GM19372 (cell line): ENCODE results near the gene FBXL7.
"Not testable (repeated sequence)": the region's sequence is repeated elsewhere in the genome, so short reads cannot be mapped to it uniquely, and the experiment has no call there.

ENCODE experiments used
- ATAC-seq: cut with Tn5 transposase; IDR thresholded peaks from one replicate; pipeline ENCODE4 v1.9.1; 2021; ENCODE audit warnings: mild to moderate bottlenecking, low read depth, moderate library complexity; ENCODE audit not compliant: unreplicated experiment

Gene FBXL7

DNA sequence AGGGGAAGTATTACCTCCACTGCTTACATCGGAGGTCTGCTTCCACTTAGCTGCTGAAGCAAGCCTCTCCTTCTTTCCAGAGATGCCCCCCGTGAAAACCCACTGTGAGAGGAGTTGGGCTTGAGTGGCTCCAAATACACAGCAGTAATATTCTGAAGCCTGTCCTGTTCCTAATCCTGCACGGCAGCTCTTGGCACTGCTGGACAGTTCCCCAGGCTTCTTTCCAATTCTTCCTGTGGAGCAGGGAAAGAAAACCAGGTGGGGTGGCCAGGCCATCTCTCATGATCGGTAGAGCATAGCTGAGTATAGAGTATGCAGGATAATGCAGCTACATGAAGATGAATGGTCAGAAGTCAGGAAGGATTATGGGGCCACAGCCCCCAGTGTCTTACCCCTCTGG lies 344.3 kb downstream of the FBXL7 start:
- no peak for ATAC-seq

DNA sequence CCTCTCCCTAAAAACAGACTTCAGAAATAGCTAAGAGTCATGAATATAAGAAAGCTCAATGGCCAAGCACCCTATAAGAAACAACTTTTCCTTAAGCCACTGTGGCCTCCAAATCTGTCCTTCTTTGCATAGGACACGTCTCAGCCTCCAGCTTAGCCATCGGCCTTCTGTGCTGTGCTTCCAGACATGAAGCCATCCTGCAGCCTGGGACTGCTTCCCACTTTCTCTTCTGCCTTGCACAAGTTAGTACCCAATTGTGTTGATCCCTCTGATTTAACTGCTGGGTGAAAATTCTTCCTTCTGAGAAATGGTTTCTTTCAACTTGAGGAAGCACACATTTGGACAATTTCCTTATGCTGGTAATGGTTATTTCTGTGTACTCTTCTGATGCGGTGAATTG lies 344.9 kb downstream of the FBXL7 start:
- ATAC-seq = no peak

DNA sequence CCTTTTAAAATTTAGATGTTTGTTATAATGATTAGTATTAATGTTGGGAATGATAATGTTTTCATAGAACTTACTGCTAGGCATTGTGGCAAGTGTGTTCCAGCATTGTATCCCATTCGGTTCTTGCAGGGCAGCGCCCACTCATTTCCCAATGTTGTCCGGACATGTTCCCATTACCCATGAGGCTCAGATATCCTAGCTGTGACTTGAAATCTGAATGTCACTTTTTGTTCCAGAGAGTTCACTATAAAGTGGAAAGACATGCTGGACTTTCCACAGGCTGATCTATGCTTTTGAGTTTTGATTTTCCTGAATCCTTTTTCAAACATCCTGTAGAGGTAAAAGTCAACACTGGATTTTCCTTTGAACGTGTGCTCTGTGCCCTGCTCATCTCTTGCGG lies 350.6 kb downstream of the FBXL7 start:
- ATAC-seq = no peak

DNA sequence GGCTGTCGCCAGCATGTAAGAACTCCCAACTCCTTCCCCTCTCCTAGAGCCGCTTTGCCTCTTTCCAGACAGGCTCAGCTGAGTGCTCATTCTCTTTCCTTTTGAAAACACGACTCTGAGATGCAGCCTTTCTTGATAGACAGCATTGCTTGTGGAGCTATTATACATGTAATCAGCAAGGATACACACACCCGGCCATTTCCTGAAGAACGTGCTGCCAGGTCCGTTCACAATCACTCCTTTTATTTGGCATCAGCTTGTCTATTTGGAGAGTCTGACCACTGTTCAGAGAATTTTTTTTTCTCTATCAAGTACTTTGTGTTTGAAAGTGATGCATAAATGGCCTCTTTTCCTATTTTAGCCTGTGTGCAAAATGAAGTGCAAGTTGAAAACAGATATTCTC lies 351.0 kb downstream of the FBXL7 start:
- ATAC-seq = no peak

DNA sequence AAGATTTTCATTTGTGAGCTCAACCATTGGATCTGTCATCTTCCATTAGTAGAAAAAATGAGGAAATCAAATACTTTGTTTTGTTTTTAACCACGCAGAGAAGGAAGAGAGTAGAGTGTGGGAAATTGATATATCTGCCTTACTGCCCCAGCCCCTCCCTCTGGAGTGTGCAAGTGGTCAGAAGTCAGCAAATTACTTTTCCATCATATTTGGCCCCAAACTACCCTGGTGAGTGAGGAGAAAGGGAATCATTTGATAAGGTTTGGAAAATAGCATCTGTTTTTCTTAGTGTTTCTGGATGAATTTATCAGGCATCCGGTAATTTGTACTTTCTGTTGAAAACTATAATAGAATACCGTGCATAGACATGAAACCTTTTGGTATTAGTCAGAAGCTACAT lies 352.2 kb downstream of the FBXL7 start:
- ATAC-seq = no peak

DNA sequence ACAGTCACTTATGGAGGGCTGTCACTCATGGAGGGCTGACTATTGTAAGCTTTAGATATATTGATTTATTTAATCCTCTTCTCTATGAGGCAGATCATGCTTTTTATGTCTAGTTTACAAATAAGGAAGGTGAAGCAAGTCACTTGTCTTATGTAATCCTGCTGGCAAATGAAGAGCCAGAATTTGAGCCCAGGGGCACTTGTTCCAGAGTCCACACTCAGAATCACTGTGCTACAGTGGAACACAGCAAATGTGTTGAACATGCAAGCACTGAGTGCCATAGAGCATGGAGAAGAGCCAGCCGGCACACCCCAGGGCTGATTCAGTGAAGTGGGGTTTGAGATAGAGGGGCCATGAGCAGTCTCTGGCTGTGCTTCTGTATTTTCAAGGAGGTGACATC lies 353.0 kb downstream of the FBXL7 start:
- no peak for ATAC-seq

DNA sequence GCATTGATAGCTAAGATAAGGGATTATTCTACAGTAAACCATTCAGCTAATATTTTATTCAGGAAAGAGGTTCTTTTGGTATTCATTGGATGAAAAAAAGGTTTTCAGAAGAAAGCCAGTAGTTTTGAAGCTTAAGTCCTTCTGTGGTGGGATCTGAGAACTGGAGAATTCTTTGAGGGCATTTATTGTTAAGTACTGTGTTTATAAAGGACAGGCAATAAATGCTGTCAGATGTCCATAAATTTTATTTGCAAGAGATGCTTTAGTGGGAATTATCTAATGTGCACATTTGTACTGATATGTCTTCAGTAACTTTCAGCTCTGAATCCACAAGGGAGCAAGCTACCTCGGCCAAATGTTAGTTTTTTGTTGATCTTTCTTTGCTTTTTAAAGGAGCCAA lies 358.3 kb downstream of the FBXL7 start:
- no peak for ATAC-seq

DNA sequence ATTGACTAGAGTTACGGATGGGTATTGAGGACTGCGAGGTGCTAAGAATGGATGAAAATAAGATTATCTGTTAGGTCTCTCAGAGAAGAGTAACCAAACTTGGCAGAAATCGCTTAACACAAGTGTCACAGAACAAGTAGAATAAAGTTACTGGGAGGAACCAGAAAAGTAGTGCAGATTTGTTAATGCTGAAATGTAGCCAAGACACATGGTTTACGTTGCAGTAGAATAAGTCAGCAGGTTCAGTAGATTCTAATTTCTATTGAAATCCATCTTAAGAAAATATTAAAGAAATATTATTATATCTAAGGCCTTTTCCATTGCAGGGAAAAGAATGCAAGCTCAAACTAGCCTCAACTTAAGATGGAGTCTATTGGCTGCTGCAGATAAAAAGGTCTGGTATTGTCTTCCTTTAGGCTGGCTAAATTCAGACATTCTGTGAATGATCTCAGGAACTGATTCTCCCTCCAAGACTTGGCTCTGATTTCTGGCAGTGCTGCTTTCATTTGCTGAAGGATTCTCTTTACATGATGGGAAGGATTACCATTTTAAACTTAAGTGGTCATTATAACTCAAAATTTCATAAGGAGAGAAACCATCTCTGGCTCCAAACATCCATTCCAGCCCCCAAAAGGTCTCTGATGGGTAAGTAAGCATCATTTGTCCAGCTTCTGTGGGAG lies 364.7 kb downstream of the FBXL7 start:
- ATAC-seq = no peak

DNA sequence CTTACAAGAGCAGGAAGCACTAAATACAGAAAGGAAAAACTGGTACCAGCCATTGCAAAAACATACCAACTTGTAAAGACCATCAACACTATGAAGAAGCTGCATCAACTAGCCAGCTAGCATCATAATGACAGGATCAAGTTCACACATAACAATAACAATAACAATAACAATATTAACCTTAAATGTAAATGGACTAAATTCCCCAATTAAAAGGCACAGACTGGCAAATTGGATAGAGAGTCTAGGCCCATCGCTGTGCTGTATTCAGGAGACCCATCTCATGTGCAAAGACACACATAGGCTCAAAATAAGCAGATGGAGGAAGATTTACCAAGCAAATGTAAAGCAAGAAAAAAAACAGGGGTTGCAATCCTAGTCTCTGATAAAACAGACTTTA lies 372.3 kb downstream of the FBXL7 start:
- not testable (repeated sequence) for ATAC-seq

DNA sequence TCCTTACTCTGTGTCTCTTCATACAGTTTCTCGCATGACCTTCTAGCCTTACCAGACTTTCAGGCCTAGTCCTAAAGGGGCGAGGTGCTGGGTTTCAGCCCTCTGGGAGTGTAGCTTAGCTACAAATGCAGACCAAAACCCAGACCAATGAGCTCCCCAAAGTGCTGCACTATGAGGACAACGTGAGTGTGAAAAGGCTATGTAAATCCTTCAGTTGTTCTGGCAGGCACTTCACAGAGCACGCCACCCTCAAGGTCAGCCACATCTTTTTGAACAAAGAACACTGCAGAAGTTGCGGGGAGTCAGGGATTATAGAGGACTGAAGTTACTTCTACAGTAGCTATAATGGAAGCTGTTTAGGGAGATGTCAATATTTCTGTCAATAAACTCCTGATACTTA lies 377.9 kb downstream of the FBXL7 start:
- ATAC-seq = no peak

DNA sequence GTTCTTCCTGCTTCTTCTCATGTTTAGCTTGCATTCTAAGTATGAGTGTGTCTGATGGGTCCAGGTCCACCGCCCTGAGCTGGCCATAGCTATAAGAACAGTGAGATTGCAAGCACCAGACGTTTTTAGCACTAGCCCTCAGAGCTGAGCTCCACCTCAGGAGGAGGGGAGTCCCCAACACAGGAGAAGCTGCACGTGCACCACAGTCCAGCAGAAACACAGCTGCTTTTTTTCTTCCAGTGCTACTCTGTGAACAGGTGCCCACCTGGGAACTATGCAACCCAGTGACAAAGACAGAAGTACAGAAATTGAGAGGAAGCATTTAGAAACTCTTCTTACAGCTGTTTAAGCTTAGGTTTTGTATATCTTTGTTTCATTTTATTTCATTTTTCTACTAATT lies 380.2 kb downstream of the FBXL7 start:
- ATAC-seq = no peak

DNA sequence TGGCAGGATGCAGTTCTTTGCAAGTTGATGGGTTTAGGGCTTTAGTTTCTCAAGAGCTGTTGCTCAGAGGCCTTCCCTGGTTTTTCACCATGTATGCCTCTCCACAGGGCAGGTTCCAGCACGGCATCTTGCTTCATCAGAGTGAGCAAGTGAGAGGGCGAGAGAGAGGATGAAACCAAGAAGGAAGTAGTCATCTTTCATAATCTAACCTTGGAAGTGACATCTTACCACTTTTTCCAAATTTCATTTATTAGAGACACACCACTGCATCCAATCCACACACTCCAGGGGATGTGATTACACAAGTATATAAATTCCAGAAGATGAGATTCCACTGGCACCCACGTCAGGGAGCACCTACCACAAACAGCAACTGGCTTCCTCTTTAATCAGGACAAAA lies 385.2 kb downstream of the FBXL7 start:
- no peak for ATAC-seq

DNA sequence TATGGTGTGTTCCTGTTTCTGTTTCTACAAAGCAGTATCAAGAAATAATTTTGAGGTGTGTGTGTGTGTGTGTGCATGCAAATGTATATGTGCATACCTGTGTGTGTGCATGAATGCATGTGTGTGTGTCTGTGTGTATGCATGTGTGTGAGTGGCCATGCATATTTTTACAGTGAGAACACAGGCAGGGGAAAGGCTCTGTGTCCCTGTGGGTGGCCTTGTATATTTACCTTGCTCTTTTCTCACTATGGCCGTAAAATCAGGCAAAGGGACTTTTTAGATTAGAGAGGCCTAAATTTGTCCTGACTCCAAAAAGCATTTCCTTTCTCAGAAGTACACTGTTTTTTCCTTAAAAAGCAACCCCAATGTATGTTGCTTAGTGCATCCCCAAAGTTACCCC lies 386.2 kb downstream of the FBXL7 start:
- ATAC-seq = no peak

DNA sequence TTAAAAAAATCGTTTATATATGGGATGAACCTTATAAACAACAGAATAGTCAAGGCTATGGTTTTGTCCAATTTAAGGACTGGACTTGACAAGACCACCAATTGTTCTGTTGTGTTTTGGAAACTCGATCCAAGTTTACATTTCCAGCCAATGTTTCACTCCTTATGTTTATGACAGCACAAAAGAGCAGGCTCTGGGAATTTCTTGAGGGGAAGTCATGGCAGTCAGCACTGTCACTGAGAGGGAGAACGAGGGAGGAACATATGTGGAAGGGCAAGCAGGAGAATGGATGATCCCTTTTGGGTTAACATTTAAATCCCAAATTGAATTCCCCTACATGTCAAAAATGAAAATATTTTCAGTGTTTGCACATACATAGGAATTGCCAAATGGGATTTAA lies 387.1 kb downstream of the FBXL7 start:
- ATAC-seq = no peak

DNA sequence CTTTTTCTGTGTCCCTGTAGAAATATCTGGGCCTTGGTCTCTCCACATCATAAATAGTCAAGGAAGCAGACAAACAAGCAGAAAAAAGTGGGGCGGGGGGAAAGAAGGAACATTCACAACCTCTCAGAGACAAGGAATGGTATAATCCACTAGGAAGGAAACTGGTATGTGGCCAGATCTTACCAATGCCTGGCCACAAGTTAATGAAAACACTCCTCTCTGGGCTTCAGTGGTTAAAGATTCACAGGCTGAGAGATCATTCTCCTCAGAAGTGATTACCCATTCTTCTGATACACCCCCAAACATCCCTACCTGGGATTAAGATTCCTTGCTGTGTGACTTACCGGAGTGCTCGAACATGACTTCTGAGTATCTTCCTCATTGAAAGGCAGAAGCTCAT lies 389.0 kb downstream of the FBXL7 start:
- no peak for ATAC-seq

DNA sequence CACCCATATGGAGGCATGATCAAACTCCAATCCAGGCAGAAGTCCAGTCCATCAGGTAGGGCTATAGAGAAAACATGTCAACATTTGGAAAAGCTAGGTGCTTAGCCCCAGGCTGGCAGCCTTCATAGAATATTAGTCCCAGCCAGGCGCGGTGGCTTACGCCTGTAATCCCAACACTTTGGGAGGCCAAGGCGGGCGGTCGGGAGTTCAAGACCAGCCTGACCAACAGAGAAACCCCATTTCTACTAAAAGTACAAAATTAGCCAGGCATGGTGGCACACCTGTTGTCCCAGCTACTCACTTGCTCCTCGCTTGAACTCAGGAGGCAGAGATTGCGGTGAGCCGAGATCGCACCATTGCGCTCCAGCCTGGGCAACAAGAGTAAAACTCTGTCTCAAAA lies 393.9 kb downstream of the FBXL7 start:
- ATAC-seq = no peak

DNA sequence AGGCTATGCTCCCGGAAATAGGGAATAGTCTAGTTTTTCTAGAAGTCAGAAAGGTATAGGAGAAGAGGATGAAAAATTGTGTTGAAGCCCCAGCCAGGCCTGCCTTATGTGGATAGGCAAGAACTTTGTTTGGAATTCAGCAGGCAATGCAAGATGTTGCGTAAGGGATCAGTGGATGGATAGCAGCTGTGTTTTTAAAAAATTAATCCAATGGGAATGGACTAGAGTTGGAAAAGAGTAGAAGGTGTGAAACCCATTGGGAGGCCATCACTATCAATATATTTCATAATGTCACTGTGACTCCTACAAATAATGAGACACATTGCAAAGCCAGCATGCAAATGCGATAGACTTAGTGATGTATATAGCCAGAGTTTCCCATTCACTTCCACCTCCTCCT lies 397.7 kb downstream of the FBXL7 start:
- ATAC-seq = no peak

DNA sequence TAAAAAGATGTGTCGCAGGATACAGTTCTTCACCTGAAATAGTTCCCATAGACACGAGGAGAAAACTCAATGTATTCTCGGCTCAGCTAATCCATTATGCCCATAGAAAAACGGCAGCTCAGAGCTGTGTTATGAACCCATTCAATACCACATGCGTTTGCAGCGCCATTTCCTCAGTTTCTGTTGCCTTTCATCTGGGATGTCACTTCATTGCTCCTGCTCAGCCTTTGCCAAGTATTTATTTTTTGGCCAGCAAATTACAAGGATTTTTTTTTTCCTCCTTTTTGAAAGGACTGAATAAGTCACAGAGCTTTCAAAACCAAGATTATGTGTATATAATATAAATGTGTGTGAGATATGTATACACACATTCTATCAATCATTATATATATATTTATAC lies 398.7 kb downstream of the FBXL7 start:
- no peak for ATAC-seq

DNA sequence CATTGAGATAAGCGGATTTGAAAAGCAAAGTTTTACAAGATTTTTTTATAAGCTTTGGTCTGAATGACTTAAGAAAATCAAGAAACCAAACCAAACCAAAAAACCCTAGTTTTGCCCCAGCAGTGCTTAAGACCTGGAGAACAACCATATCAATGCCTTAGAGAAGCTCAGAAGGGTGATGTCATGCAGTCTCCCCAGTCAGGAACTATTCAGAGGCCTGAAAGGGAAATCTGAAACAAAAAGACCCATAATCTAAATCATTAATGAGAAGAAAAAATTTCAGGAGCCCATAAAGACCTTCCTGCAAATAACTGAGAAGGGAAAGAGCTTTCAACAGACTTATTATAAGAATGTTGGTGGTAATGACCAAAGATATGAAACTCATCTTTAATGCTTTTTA lies 399.5 kb downstream of the FBXL7 start:
- no peak for ATAC-seq

DNA sequence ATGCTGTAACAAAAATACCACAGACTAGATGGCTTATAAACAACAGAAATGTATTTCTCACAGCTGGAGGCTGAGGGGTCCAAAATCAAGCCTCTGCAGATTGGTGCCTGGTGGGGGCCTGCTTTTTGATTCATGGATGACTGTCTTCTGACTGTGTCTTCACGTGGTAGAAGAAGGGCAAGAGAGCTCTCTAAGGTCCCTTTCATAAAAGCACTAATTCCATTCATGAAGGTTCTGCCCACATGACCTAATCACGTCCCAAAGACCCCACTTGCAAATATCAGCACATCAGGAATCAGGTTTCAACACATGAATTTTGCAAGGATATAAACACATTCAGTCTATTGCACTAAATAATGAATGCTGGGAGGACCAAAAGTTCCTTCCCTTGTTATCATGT lies 401.2 kb downstream of the FBXL7 start:
- ATAC-seq = no peak

DNA sequence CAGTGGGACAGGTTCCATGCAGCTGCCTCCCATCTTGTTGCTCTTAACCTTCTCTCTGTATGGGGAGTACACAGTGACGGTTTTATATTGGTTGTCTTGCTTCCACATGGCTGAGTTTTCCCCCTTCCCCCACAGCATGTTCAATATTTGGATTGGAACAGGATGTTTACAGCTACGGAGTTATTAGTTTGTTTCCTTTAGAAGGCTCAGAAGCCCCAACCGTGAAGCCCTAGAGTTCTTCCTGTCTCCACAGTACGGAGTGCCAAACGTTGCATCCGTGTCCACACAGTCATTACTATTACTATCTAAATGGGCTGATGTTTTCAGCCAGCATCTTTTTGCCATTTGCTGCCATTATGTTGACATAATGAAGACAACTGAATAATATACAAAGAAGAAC lies 402.1 kb downstream of the FBXL7 start:
- ATAC-seq = no peak

DNA sequence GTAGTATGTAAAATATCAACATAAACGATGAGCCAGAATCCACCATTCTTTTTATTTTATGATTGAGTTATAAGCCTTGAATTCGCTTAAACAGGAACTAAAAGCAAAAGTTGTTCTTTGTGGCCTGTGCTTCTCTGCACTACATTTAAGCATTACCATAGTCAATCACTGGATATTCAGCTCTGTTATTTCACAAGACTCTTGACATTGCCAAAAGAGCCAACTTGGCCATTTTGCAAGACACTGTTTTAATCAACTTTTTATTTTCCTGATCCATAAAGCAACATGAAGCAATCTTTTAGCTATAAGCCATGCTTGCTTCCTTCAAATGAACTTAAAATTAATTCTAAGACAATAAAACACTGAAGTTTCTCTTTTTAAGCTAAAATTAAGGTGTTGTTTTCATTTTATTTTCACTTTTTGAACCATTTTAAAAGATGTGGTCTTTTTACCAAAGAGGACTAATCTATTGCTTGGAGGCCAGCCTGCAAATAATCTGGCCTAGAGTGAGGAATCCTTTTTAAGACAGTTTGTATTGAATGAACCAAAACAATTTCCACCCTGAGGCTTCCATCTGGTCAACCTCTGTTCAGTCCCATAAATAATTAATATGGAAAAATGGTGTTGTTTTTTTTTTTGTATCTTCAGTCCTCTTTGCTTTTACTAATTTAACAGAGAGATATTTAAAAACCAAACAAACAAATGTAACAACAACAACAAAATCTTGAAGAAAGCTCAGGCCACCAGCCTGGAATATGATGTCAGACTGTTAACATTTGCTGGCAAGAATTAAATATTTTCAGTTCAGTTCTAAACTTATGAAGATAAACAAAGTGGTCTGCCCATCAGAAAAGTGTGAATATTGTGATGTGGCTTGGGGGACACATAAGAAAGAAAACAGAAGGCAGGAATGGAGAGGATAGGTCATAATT lies 405.2 kb downstream of the FBXL7 start:
- ATAC-seq = no peak
